ENCODE measurements around the gene FUS. TPM values are rescaled to one million over a fixed set of nuclear protein-coding genes. Genes with fewer than 3 reads are reported as not detected.

The FUS gene
- total and polyA plus RNA-seq, 2 of the 8 experiments (the other 6 are each of a cell fraction or from before 2014, with no cell fraction given) = 484 to 685 TPM

DNA sequence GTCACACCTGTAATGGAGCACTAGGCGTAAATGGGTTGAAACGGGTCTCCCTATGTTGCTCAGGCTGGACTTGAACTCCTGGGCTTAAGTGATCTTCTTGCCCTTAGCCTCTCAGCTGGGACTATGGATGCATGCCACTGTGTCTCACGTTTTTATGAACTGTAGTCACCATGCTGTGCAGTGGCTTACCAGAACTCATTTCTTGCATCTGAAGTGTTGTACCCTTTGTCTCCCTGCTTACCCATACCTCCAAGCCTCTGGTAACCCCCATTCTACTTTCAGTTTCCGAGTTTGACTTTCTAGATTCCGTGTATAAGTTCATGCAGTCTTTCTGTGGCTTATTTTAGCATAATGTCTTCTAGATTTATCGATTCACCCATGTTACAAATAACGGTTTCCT is 15.0 kb downstream of the FUS start:
- no peaks in the 10 kb centered on the region for H3K27me3 ChIP-seq (replicated peaks in 1 of 4; ENCODE audit: control insufficient read depth in 3 of 4, extremely low read depth in 1 of 4, insufficient read depth in 3 of 4, low read length in 3 of 4)
- no peak overlapping the region for H4K8ac ChIP-seq (ENCODE audit: extremely low read depth, insufficient read depth, low read length)
- H3K79me2 ChIP-seq (ENCODE audit: control insufficient read depth in 1 of 2, insufficient read depth in 2 of 2, low read length in 2 of 2) = peaks cover 0 to 12% of the 10 kb centered on the region in 2 experiments; a peak in 2 of 4 replicates
- 91% methylated on average over 7 of the region's 7 CpGs; no CpG with 5 or more reads in 1 of the 2 experiments for WGBS, 2 experiments (ENCODE audit: extremely low coverage in 1 of 2, insufficient coverage in 1 of 2, insufficient read length in 1 of 2, insufficient replicate concordance in 2 of 2, low coverage in 1 of 2, low lambda C conversion rate in 2 of 2, missing lambda C conversion rate in 1 of 2)
- H4K20me1 ChIP-seq (replicated peaks in 1 of 2; ENCODE audit: control insufficient read depth in 1 of 2, insufficient read depth in 2 of 2, low read length in 2 of 2) = peaks cover 5 to 33% of the 10 kb centered on the region in 2 experiments
- H3K9me3 ChIP-seq (ENCODE audit: insufficient read depth in 2 of 2, low read depth in 1 of 2, low read length in 1 of 2) = no peaks in the 10 kb centered on the region
- ChIA-PET POLR2A (ENCODE audit: partially characterized antibody) (interaction anchor here (1.2 to 17.4 kb wide), 7 partner anchors 10 to 74 kb away, joined by 3 to 430 read pairs (median 8); partner anchors contain the start of genes FUS, PYCARD, PYDC1 and TRIM72), CTCF (ENCODE audit: partially characterized antibody) (interaction anchor here (1.6 kb wide), 1 partner anchor 22 kb away, joined by 4 read pairs; the partner anchor contains the start of gene PYDC1)
- H2AFZ ChIP-seq (ENCODE audit: low read length) = no peak overlapping the region
- no peak overlapping the region for H3K18ac ChIP-seq (ENCODE audit: extremely low read depth, low read length)
- no peak for DNase-seq (ENCODE audit: low read depth in 1 of 2, low spot score in 2 of 2)
- H2AK5ac ChIP-seq (ENCODE audit: low read depth, low read length) = no peak overlapping the region
- no peak overlapping the region for H3K27ac ChIP-seq (ENCODE audit: low read depth, low read length)
- H3K79me1 ChIP-seq (ENCODE audit: low read depth, low read length) = peaks cover 10% of the 10 kb centered on the region
- H3K4me3 ChIP-seq (ENCODE audit: extremely low read depth in 1 of 4, insufficient read depth in 2 of 4, low read depth in 3 of 4, low read length in 4 of 4) = no peak overlapping the region
- FAIRE-seq = no peak
- no peaks in the 10 kb centered on the region for H3K4me1 ChIP-seq (replicated peaks in 1 of 4; ENCODE audit: control insufficient read depth in 3 of 4, insufficient read depth in 4 of 4, low read length in 3 of 4)
- no peak overlapping the region for H3K4ac ChIP-seq (replicated peaks; ENCODE audit: insufficient read length, low read depth, low read length)
- H4K91ac ChIP-seq (replicated peaks; ENCODE audit: insufficient read length, low read length) = no peak overlapping the region
- peak in 1 of 2 experiments; percentile 79; a peak in 2 of 3 replicates for TF ChIP-seq POLR2A (IDR thresholded peaks at IDR 0.05; ENCODE audit: control extremely low read depth in 1 of 2, low read depth in 2 of 2, low read length in 2 of 2)
- TF ChIP-seq POLR2AphosphoS5 (IDR thresholded peaks at IDR 0.05; ENCODE audit: low read depth, low read length) = peak; percentile 91
- TF ChIP-seq CBX5 (IDR thresholded peaks at IDR 0.05; ENCODE audit: low read depth, low read length) = no peak
- TF ChIP-seq JUND (IDR thresholded peaks at IDR 0.05; ENCODE audit: low read length) = no peak
- no peak for TF ChIP-seq KDM4A (IDR thresholded peaks at IDR 0.05; ENCODE audit: low read depth, low read length, severe bottlenecking)
- H3K23me2 ChIP-seq (ENCODE audit: low read depth, low read length) = no peaks in the 10 kb centered on the region
- no peak overlapping the region for H4K5ac ChIP-seq (ENCODE audit: insufficient read length, low read depth, low read length)
- H2BK15ac ChIP-seq (ENCODE audit: low read length) = no peak overlapping the region
- H3K9ac ChIP-seq (replicated peaks in 1 of 4; ENCODE audit: extremely low read depth in 1 of 4, low read depth in 3 of 4, low read length in 3 of 4) = no peak overlapping the region; a peak in 1 of 7 replicates
- H2BK12ac ChIP-seq (ENCODE audit: low read depth, low read length) = no peak overlapping the region
- H2BK120ac ChIP-seq (replicated peaks; ENCODE audit: low read depth, low read length) = no peak overlapping the region
- H2BK5ac ChIP-seq (ENCODE audit: low read depth, low read length) = no peak overlapping the region
- no peak overlapping the region for H3K4me2 ChIP-seq (ENCODE audit: insufficient read depth in 1 of 2, low read depth in 2 of 2, low read length in 2 of 2)
- H3K23ac ChIP-seq (ENCODE audit: insufficient read length) = no peak overlapping the region
- no peak overlapping the region for H2BK20ac ChIP-seq (ENCODE audit: low read length)
- H3K36me3 ChIP-seq (ENCODE audit: control insufficient read depth in 2 of 4, insufficient read depth in 4 of 4, low read length in 3 of 4) = peaks cover 40 to 67% (median 65%) of the 10 kb centered on the region in 4 experiments
- H3K14ac ChIP-seq (ENCODE audit: insufficient read length) = no peak overlapping the region
- H3K56ac ChIP-seq (replicated peaks; ENCODE audit: insufficient read length, low read depth, low read length) = no peak overlapping the region
